CD8-positive, alpha-beta memory T cell (primary cell): ENCODE data around the gene MTMR12. TPM values are rescaled to one million over a fixed set of nuclear protein-coding genes. Genes with fewer than 3 reads are reported as not detected.
A peak's percentile ranks its signal among the peaks of the same experiment; 100 is the strongest.
"Not testable (repeated sequence)": the region's sequence is repeated elsewhere in the genome, so short reads cannot be mapped to it uniquely, and the experiment has no call there.

Source experiments
- CTCF ChIA-PET: fragments of 350-600 bp; sonication (Branson Sonifier 250); formaldehyde crosslinking; loops from one replicate; lab custom pipeline; 2021; ENCODE audit warnings: antibody characterized with exemption; lab: Charles Lee
- POLR2A ChIA-PET: fragments of 350-600 bp; sonication (Branson Sonifier 250); formaldehyde crosslinking; loops from one replicate; lab custom pipeline; 2021; ENCODE audit warnings: antibody characterized with exemption; lab: Charles Lee
- DNase-seq, 5 donors: peaks; one replicate each; pipeline versions ENCODE4 v3.0.0 to v3.0.0-alpha.2; 2020 to 2022; ENCODE audit warnings: mixed read lengths in 1 of 5
- H3K27ac ChIP-seq: one replicate; pipeline ENCODE4 v1.7.0; 2013; ENCODE audit warnings: low read depth, mild to moderate bottlenecking, low read length, moderate library complexity
- H3K27me3 ChIP-seq: 2 replicates; pipeline ENCODE4 v1.7.0; 2013; ENCODE audit warnings: low read length, mild to moderate bottlenecking; ENCODE audit not compliant: insufficient read depth, poor library complexity, severe bottlenecking
- H3K36me3 ChIP-seq: 2 replicates; pipeline ENCODE4 v1.7.0; 2013; ENCODE audit warnings: mild to moderate bottlenecking, low read length, moderate library complexity; ENCODE audit not compliant: insufficient read depth
- H3K4me1 ChIP-seq: 2 replicates; pipeline ENCODE4 v1.7.0; 2013; ENCODE audit warnings: mild to moderate bottlenecking, low read length, moderate library complexity; ENCODE audit not compliant: insufficient read depth
- H3K4me3 ChIP-seq: 2 replicates; pipeline ENCODE4 v1.7.0; 2013; ENCODE audit warnings: mild to moderate bottlenecking, low read length
- H3K9me3 ChIP-seq: 2 replicates; pipeline ENCODE4 v1.7.0; 2013; ENCODE audit warnings: mild to moderate bottlenecking, low read length
- H3K27ac Mint-ChIP-seq, 8 donors: one replicate each; pipeline ENCODE4 v1.8.0; 2020 to 2021; ENCODE audit warnings: mixed read lengths in 8 of 8, mild to moderate bottlenecking in 6 of 8, inconsistent platforms in 3 of 8, moderate library complexity in 3 of 8
- H3K27me3 Mint-ChIP-seq, 2 donors: one replicate each; pipeline ENCODE4 v1.8.0; 2020 to 2021; ENCODE audit warnings: mixed read lengths in 2 of 2, mild to moderate bottlenecking in 1 of 2, moderate library complexity in 1 of 2
- H3K36me3 Mint-ChIP-seq, 3 donors: one replicate each; pipeline ENCODE4 v1.8.0; 2020 to 2021; ENCODE audit warnings: mixed read lengths in 3 of 3, inconsistent platforms in 1 of 3, mild to moderate bottlenecking in 1 of 3
- H3K4me1 Mint-ChIP-seq, 3 donors: one replicate each; pipeline ENCODE4 v1.8.0; 2020 to 2021; ENCODE audit warnings: mixed read lengths in 3 of 3, inconsistent platforms in 1 of 3, mild to moderate bottlenecking in 1 of 3
- H3K4me3 Mint-ChIP-seq, 7 donors: one replicate each; pipeline ENCODE4 v1.8.0; 2020 to 2021; ENCODE audit warnings: mixed read lengths in 7 of 7, mild to moderate bottlenecking in 6 of 7, moderate library complexity in 4 of 7, inconsistent platforms in 2 of 7
- H3K9me3 Mint-ChIP-seq, 5 donors: one replicate each; pipeline ENCODE4 v1.8.0; 2020 to 2022; ENCODE audit warnings: mixed read lengths in 5 of 5, mild to moderate bottlenecking in 3 of 5, moderate library complexity in 2 of 5, inconsistent platforms in 1 of 5
- polyA plus RNA-seq: library from polyadenylated mRNA; unstranded; fragments of 300-500 nt; fragmentation: Illumina TruSeq; gene quantifications from one replicate; pipeline ENCODE4 v1.2.3, GENCODE V29; 2021
- total RNA-seq, 2 experiments: library from RNA; stranded (reverse); gene quantifications; one replicate each; pipeline ENCODE4 v1.2.3, GENCODE V29; 2021

Gene MTMR12
- total and polyA plus RNA-seq, 3 experiments from 2014 or later = 20.4 to 27.4 (median 25.4) TPM

DNA sequence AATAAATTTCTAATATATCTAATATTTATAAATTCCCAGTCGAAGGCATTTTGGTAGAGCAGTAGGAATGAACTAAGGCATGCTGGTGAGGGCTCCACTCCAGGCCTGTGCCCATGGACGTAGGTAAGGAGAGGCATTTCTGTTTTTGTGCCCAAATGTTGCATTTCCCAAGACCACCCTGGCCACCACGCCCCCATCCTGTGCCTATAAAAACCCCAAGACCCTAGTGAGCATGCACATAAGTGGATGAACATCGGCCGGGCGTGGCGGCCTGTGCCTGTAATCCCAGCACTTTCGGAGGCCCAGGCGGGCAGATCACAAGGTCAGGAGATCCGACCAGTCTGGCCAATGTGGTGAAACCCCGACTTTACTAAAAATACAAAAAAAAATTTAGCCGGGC is 10.1 kb upstream of the MTMR12 start:
- H3K27me3 ChIP-seq = no peaks in the 10 kb centered on the region
- Mint-ChIP-seq H3K36me3 (peaks cover 0 to 6% (median 0%) of the 10 kb centered on the region in 3 donors), H3K9me3 (peaks cover 6% of the 10 kb centered on the region in 5 donors), H3K4me3 (no peak overlapping the region), H3K27me3 (no peaks in the 10 kb centered on the region), H3K4me1 (no peaks in the 10 kb centered on the region), H3K27ac (no peak overlapping the region)
- no peaks in the 10 kb centered on the region for H3K4me1 ChIP-seq
- H3K9me3 ChIP-seq = no peaks in the 10 kb centered on the region
- H3K4me3 ChIP-seq = no peak overlapping the region
- no peak for DNase-seq
- no peaks in the 10 kb centered on the region for H3K36me3 ChIP-seq
- ChIA-PET POLR2A (no interaction called here), CTCF (no interaction called here)
- no peak overlapping the region for H3K27ac ChIP-seq

DNA sequence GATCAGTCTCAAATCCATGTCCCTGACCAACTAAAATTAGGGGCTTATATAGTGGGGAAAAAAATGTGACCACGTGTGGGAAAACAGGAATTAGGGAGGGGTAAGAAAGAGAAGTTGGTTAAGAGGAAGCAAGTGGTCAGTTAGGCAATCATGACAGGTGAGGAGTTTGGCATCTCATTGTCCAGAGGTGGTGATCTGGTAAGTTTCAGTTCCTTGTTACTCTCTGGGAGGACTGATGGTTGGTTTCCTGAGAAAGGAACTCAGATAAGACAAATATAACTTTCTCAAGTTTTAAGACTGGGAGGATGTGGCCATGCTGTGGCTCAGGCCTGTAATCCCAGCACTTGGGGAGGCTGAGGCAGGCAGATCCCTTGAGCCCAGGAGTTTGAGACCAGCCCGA is 9.0 kb upstream of the MTMR12 start:
- H3K4me3 ChIP-seq, POLR2A ChIA-PET, H3K27me3 ChIP-seq, CTCF ChIA-PET, H3K9me3 ChIP-seq, H3K9me3 Mint-ChIP-seq, H3K36me3 ChIP-seq, H3K4me1 ChIP-seq, H3K4me3 Mint-ChIP-seq, H3K27me3 Mint-ChIP-seq, H3K4me1 Mint-ChIP-seq, H3K36me3 Mint-ChIP-seq, DNase-seq, H3K27ac Mint-ChIP-seq, H3K27ac ChIP-seq: not testable (repeated sequence)

DNA sequence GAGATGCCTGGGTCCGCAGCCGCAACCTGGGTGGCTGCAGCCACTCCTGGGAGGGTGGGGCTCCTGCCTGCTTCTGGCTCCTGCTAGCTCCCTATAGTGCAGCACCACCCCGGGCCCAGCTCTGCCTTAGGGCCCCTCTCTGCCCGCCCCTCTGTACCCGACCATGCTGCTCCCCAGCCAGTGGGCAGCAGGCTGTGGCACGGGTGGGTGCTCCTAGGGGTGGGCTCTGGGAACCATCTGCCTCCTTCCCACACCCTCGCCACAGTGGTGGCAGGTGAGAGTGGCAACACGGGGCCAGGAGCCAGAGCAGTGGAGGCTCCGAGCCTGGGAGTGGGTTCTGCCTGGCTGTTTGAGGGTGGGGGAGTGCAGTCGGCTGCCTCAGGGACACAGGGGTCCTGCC is 7.8 kb upstream of the MTMR12 start:
- Histone ChIP-seq H3K36me3 (no peaks in the 10 kb centered on the region), H3K4me3 (no peak overlapping the region), H3K27me3 (no peaks in the 10 kb centered on the region), H3K27ac (no peak overlapping the region), H3K4me1 (no peaks in the 10 kb centered on the region), H3K9me3 (no peaks in the 10 kb centered on the region)
- Mint-ChIP-seq H3K9me3 (peaks cover 6% of the 10 kb centered on the region in 5 donors), H3K4me1 (no peaks in the 10 kb centered on the region), H3K36me3 (peaks cover 0 to 6% (median 0%) of the 10 kb centered on the region in 3 donors), H3K27me3 (no peaks in the 10 kb centered on the region), H3K27ac (no peak overlapping the region), H3K4me3 (no peak overlapping the region)
- ChIA-PET CTCF (interaction anchor here (1.0 to 1.1 kb wide), 2 partner anchors 9 to 88 kb away, joined by 3 to 5 read pairs; no protein-coding TSS in a partner anchor), POLR2A (interaction anchor here (0.6 kb wide), 1 partner anchor 17 kb away, joined by 4 read pairs; no protein-coding TSS in a partner anchor)
- DNase-seq = no peak

DNA sequence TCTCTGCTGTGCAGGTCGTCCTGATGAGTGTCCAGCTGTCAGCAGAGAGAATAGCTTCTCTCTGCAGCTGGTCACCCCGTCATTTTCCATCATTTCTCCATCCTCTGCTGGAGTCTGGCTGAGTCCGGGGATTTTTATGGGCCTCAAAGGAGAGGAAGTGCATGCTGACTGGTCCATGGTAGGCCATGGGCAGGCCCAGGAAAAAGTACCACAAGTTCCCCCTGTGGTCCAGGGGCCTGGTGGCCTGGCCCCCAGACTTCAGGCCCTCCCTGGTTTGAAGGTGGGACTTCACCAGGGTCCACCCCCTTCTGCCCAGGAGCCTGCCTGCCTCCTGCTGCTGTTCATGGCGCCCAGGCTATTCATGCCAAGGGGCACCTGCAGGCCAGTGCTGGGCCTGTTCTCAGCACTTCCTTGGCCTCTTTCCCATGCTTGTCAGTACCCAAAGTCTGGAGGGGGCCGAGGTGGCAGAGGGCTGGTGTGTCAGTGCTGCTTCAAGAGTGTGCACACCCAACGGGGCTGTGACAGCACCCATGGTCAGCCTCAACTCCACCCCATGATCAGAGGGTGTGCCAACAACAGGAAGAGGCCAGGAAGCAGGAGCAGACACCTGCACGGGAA is 7.3 kb upstream of the MTMR12 start:
- H3K9me3 Mint-ChIP-seq = peaks cover 6% of the 10 kb centered on the region in 5 donors
- DNase-seq = no peak
- H3K27me3 Mint-ChIP-seq = no peaks in the 10 kb centered on the region
- Histone ChIP-seq H3K4me1 (no peaks in the 10 kb centered on the region), H3K27me3 (no peaks in the 10 kb centered on the region), H3K36me3 (no peaks in the 10 kb centered on the region), H3K9me3 (no peaks in the 10 kb centered on the region), H3K27ac (no peak overlapping the region), H3K4me3 (no peak overlapping the region)
- no peak overlapping the region for H3K4me3 Mint-ChIP-seq
- ChIA-PET CTCF (interaction anchor here (0.9 to 2.1 kb wide), 2 partner anchors 9 to 88 kb away, joined by 3 to 11 read pairs; no protein-coding TSS in a partner anchor), POLR2A (no interaction called here)
- H3K4me1 Mint-ChIP-seq = no peaks in the 10 kb centered on the region
- peaks cover 0 to 6% (median 0%) of the 10 kb centered on the region in 3 donors for H3K36me3 Mint-ChIP-seq
- no peak overlapping the region for H3K27ac Mint-ChIP-seq

DNA sequence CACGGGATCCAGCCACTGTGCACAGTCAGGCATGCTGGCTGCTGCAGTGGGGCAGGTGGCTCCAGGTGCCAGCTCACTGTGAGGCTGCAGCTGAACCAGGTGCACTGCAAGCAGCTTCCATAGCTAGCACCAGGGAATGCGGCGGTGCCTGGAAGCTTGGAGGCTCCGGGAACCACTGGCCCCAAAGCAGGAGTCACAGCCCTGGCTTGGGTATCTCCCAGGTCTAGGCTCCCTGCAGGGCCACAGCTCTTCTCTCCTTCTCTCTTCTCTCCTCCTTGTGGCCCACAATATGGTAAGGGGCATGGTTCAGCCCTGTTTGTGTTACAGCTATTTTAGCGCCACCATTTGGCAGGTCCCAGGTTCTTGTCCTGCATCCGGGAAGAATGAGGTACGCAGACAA is 6.7 kb upstream of the MTMR12 start:
- Mint-ChIP-seq H3K27ac (no peak overlapping the region), H3K36me3 (peaks cover 0 to 6% (median 0%) of the 10 kb centered on the region in 3 donors), H3K4me3 (no peak overlapping the region), H3K4me1 (peaks cover 0 to 4% (median 0%) of the 10 kb centered on the region in 3 donors), H3K9me3 (peaks cover 6% of the 10 kb centered on the region in 5 donors), H3K27me3 (no peaks in the 10 kb centered on the region)
- no peaks in the 10 kb centered on the region for H3K9me3 ChIP-seq
- H3K36me3 ChIP-seq = no peaks in the 10 kb centered on the region
- POLR2A ChIA-PET = no interaction called here
- H3K4me1 ChIP-seq = no peaks in the 10 kb centered on the region
- no peaks in the 10 kb centered on the region for H3K27me3 ChIP-seq
- no peak overlapping the region for H3K27ac ChIP-seq
- no peak overlapping the region for H3K4me3 ChIP-seq
- CTCF ChIA-PET = interaction anchor here (0.9 to 2.1 kb wide), 2 partner anchors 10 to 87 kb away, joined by 3 to 11 read pairs; no protein-coding TSS in a partner anchor
- DNase-seq = no peak

DNA sequence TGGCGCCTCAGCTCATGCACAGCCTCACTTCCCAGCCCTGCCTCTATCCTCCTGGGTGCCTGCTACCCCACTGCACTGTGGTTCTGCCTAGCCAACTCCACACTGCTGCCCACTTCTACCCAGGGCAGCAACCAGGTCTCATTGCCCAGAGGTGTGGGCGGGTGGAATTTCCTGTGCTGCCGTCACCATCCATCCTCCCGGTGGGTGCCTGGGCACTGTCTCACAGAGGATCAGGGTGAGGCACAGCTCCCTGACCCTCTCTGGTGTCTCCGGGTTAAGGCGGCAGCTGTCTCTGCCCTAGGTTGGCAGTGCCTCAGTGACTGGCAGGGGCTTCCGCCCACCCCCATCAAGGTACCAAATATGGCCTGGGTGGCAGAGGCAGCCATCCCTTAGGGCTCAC is 4.3 kb upstream of the MTMR12 start:
- Histone ChIP-seq H3K4me1 (no peaks in the 10 kb centered on the region), H3K27me3 (no peaks in the 10 kb centered on the region), H3K27ac (no peak overlapping the region), H3K4me3 (no peak overlapping the region), H3K9me3 (no peaks in the 10 kb centered on the region), H3K36me3 (no peaks in the 10 kb centered on the region)
- DNase-seq = no peak
- peaks cover 4 to 11% (median 5%) of the 10 kb centered on the region in 3 donors for H3K4me1 Mint-ChIP-seq
- peaks cover 0 to 6% (median 6%) of the 10 kb centered on the region in 3 donors for H3K36me3 Mint-ChIP-seq
- peak overlapping the region in 1 of 7 donors; percentile 20 for H3K4me3 Mint-ChIP-seq
- peak overlapping the region in 1 of 8 donors; percentile 21 for H3K27ac Mint-ChIP-seq
- peaks cover 6% of the 10 kb centered on the region in 5 donors for H3K9me3 Mint-ChIP-seq
- H3K27me3 Mint-ChIP-seq = peaks cover 0 to 2% of the 10 kb centered on the region in 2 donors
- POLR2A ChIA-PET = no interaction called here
- CTCF ChIA-PET = no interaction called here

DNA sequence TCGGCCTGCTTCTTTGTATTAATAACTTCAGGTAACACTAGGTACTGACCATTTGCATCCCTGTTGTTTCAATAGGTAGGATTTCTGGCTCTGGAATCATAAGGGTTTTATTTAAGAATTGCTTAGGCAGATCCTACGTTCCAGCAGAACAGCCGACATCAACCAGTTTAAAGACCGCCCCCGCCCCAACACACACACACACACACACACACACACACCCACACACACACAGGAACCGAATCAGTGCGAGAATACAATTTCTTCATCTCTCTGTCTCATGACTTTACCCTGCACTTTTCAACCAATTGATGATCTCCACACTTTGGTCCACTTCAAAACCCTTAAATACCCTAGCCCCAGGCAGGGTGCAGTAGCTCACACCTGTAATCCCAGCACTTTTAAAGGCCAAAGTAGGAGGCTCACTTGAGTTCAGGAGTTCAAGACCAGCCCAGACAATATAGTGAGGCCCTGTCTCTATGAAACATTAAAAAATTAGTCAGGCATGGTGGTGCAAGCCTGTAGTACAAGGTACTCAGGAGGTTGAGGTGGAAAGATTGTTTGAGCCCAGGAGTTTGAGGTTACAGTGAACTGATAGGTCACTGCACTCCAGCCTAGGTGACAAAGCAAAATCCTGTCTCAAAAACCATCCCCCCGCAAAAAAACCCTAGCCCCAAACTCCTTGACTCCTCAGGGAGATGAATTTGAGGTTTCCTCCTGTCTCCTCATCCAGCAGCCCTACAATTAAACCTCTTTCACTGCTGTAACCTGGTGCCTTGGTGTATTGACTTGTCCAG is 2.7 kb upstream of the MTMR12 start:
- Histone ChIP-seq H3K27me3 (no peaks in the 10 kb centered on the region), H3K9me3 (no peaks in the 10 kb centered on the region), H3K4me3 (no peak overlapping the region), H3K4me1 (peaks cover 13% of the 10 kb centered on the region), H3K36me3 (no peaks in the 10 kb centered on the region), H3K27ac (no peak overlapping the region)
- Mint-ChIP-seq H3K27ac (peak overlapping the region in 4 of 8 donors; percentile 8 to 36 (median 22)), H3K4me1 (peaks cover 18 to 27% (median 20%) of the 10 kb centered on the region in 3 donors), H3K27me3 (peaks cover 0 to 2% of the 10 kb centered on the region in 2 donors), H3K36me3 (peaks cover 0 to 9% (median under 1%) of the 10 kb centered on the region in 3 donors), H3K9me3 (no peaks in the 10 kb centered on the region), H3K4me3 (peak overlapping the region in 2 of 7 donors; percentile 55 to 61)
- no peak for DNase-seq
- CTCF ChIA-PET = no interaction called here
- POLR2A ChIA-PET = interaction anchor here (0.7 kb wide), 1 partner anchor 783 kb away, joined by 6 read pairs; no protein-coding TSS in a partner anchor

DNA sequence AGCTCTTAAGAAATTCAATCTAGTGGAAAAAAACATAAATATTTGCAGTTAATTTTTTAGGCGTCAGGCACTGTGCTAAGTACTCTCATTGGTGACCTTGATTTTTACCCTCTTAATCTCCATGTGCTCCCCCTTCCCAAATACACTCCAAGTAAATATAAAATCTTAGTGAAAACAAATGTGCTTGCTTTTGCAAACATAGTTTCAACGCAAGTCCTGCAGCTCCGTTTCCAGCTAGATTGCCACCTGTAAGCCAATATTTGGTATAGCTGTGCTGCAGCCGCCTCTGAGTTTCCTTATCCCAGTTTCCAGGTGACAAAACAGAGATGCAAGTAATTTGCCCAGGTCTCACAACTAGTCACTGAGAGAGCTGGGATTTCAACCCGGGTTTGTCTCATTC is 1.9 kb upstream of the MTMR12 start:
- peak overlapping the region; percentile 48 to 97 (median 61) for H3K4me3 Mint-ChIP-seq
- peaks cover 21 to 33% (median 26%) of the 10 kb centered on the region in 3 donors for H3K4me1 Mint-ChIP-seq
- H3K4me1 ChIP-seq = peaks cover 18% of the 10 kb centered on the region
- no peaks in the 10 kb centered on the region for H3K9me3 ChIP-seq
- no peaks in the 10 kb centered on the region for H3K9me3 Mint-ChIP-seq
- H3K27me3 ChIP-seq = no peaks in the 10 kb centered on the region
- CTCF ChIA-PET = no interaction called here
- peak overlapping the region in 5 of 8 donors; percentile 11 to 88 (median 54) for H3K27ac Mint-ChIP-seq
- DNase-seq = no peak
- peaks cover 0 to 11% (median 4%) of the 10 kb centered on the region in 3 donors for H3K36me3 Mint-ChIP-seq
- H3K27ac ChIP-seq = no peak overlapping the region
- peaks cover 0 to 2% of the 10 kb centered on the region in 2 donors for H3K27me3 Mint-ChIP-seq
- POLR2A ChIA-PET = no interaction called here
- H3K36me3 ChIP-seq = no peaks in the 10 kb centered on the region
- H3K4me3 ChIP-seq = no peak overlapping the region
